Panc1 (cell line): ENCODE results near the gene TFG. TPM values are rescaled to one million over a fixed set of nuclear protein-coding genes. Genes with fewer than 3 reads are reported as not detected.

Experiments used
- ATAC-seq: fragments of 200-7000 bp; cut with Tn5 transposase; 2 replicates; pipeline ENCODE4 v1.9.1; 2020; ENCODE audit warnings: mild to moderate bottlenecking, moderate library complexity
- BruUV-seq: library from RNA; stranded (reverse); fragments of 400-500 nt; replicated peaks from 2 replicates; lab custom pipeline; 2021; lab: Mats Ljungman, UMichigan
- CTCF ChIA-PET: fragments of 300-600 bp; sonication (Branson Sonifier 250); formaldehyde crosslinking; loops from one replicate; lab custom pipeline; 2022; ENCODE audit warnings: antibody characterized with exemption; lab: Charles Lee
- POLR2A ChIA-PET: fragments of 300-600 bp; sonication (Branson Sonifier 250); formaldehyde crosslinking; loops from one replicate; lab custom pipeline; 2022; ENCODE audit warnings: antibody characterized with exemption; lab: Charles Lee
- DNase-seq: peaks from one replicate; pipeline ENCODE4 v3.0.0-alpha.2; 2010; ENCODE audit warnings: low read depth, low spot score
- H3K27ac ChIP-seq: 2 replicates; pipeline ENCODE4 v1.5.1; 2011; ENCODE audit warnings: mild to moderate bottlenecking, low read length, inconsistent platforms
- H3K27me3 ChIP-seq: fragments of 200-500 bp; sonication (Bioruptor generic); 2 replicates; pipeline ENCODE4 v1.6.0; 2014; ENCODE audit warnings: low read length, inconsistent platforms; ENCODE audit not compliant: control insufficient read depth, insufficient read depth
- H3K36me3 ChIP-seq: fragments of 200-500 bp; sonication (Bioruptor generic); 2 replicates; pipeline ENCODE4 v1.5.1; 2014; ENCODE audit warnings: inconsistent platforms, mild to moderate bottlenecking, low read length, moderate library complexity; ENCODE audit not compliant: control insufficient read depth, insufficient read depth
- H3K4me1 ChIP-seq: 2 replicates; pipeline ENCODE4 v1.5.1; 2011; ENCODE audit warnings: inconsistent platforms, mild to moderate bottlenecking, low read length, moderate library complexity; ENCODE audit not compliant: control insufficient read depth, insufficient read depth
- H3K4me3 ChIP-seq, 2 experiments: 2 replicates each; pipeline ENCODE4 v1.5.1; 2011 to 2012; ENCODE audit warnings: low read depth in 2 of 2, low read length in 2 of 2, mild to moderate bottlenecking in 2 of 2, inconsistent platforms in 1 of 2, moderate library complexity in 1 of 2
- H3K9me3 ChIP-seq: fragments of 200-500 bp; sonication (Bioruptor generic); 2 replicates; pipeline ENCODE4 v1.5.1; 2014; ENCODE audit warnings: low read depth, mild to moderate bottlenecking, inconsistent platforms, low read length, moderate library complexity; ENCODE audit not compliant: control insufficient read depth, insufficient read depth
- POLR2AphosphoS5 ChIP-seq: IDR thresholded peaks from 2 replicates; pipeline ENCODE4 v1.6.1; 2012; ENCODE audit warnings: mild to moderate bottlenecking, low read depth, low read length, moderate library complexity
- SIN3A ChIP-seq: IDR thresholded peaks from 2 replicates; pipeline ENCODE4 v1.6.1; 2012; ENCODE audit warnings: low read depth, mild to moderate bottlenecking, low read length, moderate library complexity, borderline replicate concordance; ENCODE audit not compliant: insufficient read depth
- TCF7L2 ChIP-seq: IDR thresholded peaks from 2 replicates; pipeline ENCODE4 v1.6.1; 2011; ENCODE audit warnings: mild to moderate bottlenecking, low read depth, low read length, inconsistent platforms
- in situ Hi-C: cut with HindIII; loops from 2 replicates; pipeline ENCODE4 v1.10.0; 2016; ENCODE audit warnings: low sequenced_read_pairs, low pct_unique_long_range_greater_than_20kb
- intact Hi-C: fragments of 100-400 bp; cut with micrococcal nuclease; formaldehyde crosslinking; loops from one replicate; pipeline ENCODE4 v1.10.0; 2022; ENCODE audit not compliant: unreplicated experiment
- total RNA-seq: library from RNA; stranded (reverse); gene quantifications from one replicate; pipeline ENCODE4 v1.2.1, GENCODE V29; 2021; ENCODE audit not compliant: unreplicated experiment
- TF ChIP-seq, protein P1 (sequence below), 2 experiments: IDR thresholded peaks; 2 replicates each; pipeline ENCODE4 v1.6.1; 2011 to 2012; ENCODE audit warnings: low read depth in 2 of 2, control low read depth in 1 of 2, low read length in 1 of 2, mild to moderate bottlenecking in 1 of 2, moderate library complexity in 1 of 2; ENCODE audit not compliant: insufficient read depth in 1 of 2
- TF ChIP-seq, protein P2 (sequence below): fragments of 450-650 bp; IDR thresholded peaks from 2 replicates; pipeline ENCODE4 v1.5.1; 2017; ENCODE audit warnings: mild to moderate bottlenecking

Gene TFG
- total RNA-seq, 1 experiment from 2014 or later = 159 TPM

DNA sequence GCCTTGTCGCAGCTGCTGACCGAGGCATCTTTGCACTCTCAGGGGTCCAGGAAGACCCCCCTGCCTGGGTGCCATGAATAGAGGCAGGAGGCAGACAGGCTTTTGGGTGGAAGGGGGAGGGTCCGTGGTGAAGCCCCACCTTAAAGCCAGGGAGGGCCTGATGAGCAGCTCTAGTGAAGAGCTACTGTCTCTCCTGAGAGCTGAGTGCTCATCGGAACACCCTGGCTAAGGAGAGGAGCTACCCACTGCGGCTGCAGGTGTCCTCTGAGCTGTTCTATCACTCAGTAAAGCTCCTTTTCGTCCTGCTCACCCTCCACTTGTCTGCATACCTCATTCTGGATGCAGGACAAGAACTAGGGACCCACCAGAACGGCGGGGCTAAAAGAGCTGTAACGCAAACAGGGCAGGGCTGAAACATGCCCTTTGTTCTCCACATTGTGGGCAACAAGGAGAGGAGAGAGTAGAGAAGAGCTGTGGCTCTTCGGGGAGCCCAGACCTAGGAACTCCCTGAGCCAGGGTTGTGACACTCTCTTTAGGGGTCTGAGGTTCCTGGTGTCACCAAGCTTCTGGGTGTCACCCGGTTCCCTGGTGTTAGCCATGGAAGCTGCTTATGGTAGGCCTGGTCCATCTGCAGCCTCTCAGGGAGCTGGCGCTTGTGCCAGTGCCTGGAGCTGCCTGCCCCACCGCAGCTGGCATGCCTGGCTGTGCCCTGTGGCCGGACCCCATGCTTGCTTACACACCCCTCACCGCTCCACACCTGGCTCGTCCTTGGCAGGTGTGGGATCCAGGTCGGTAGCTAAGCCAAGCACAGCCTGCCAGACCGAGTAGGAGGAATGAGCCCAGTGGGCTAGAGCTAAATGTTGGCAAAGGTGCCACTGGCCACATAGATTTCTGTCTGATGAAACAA lies 26.2 kb upstream of the TFG start:
- CTCF ChIA-PET = no interaction called here
- Histone ChIP-seq H3K9me3 (no peaks in the 10 kb centered on the region), H3K27ac (no peak overlapping the region), H3K4me3 (no peak overlapping the region), H3K4me1 (no peaks in the 10 kb centered on the region), H3K27me3 (no peaks in the 10 kb centered on the region), H3K36me3 (no peaks in the 10 kb centered on the region)
- intact Hi-C loops (no loop called here), in situ Hi-C loops (no loop called here)
- peak; percentile 70; the same call in 1 of the 2 replicates for ATAC-seq
- DNase-seq = no peak
- TF ChIP-seq, protein P1, sequence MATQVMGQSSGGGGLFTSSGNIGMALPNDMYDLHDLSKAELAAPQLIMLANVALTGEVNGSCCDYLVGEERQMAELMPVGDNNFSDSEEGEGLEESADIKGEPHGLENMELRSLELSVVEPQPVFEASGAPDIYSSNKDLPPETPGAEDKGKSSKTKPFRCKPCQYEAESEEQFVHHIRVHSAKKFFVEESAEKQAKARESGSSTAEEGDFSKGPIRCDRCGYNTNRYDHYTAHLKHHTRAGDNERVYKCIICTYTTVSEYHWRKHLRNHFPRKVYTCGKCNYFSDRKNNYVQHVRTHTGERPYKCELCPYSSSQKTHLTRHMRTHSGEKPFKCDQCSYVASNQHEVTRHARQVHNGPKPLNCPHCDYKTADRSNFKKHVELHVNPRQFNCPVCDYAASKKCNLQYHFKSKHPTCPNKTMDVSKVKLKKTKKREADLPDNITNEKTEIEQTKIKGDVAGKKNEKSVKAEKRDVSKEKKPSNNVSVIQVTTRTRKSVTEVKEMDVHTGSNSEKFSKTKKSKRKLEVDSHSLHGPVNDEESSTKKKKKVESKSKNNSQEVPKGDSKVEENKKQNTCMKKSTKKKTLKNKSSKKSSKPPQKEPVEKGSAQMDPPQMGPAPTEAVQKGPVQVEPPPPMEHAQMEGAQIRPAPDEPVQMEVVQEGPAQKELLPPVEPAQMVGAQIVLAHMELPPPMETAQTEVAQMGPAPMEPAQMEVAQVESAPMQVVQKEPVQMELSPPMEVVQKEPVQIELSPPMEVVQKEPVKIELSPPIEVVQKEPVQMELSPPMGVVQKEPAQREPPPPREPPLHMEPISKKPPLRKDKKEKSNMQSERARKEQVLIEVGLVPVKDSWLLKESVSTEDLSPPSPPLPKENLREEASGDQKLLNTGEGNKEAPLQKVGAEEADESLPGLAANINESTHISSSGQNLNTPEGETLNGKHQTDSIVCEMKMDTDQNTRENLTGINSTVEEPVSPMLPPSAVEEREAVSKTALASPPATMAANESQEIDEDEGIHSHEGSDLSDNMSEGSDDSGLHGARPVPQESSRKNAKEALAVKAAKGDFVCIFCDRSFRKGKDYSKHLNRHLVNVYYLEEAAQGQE (IDR thresholded peaks at IDR 0.05; ENCODE audit: insufficient read depth in 1 of 2, low read depth in 2 of 2, low read length in 1 of 2) = no peak
- no TSS peak for BruUV-seq
- POLR2A ChIA-PET = no interaction called here

DNA sequence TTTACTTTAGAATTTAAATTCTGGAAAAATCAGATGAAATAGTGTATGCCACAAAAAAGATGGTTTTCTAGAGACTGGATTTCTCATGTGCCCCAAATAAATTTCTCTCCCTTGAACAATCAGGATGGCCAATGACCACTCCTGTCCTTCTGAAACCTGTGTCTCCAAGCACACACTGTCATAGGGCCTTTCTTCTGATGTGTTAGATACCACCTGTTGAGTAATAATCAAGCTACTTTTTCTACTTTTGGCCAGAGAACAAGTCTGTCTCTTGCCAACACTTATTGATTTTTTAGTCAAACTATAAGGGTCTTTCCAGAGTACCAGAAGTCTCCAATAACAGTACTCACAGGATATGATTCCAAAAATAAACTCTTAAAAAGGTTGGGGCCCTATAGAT lies 16.1 kb upstream of the TFG start:
- Histone ChIP-seq H3K4me3 (no peak overlapping the region), H3K27ac (no peak overlapping the region), H3K36me3 (no peaks in the 10 kb centered on the region), H3K27me3 (peaks cover 19% of the 10 kb centered on the region; the same call in 1 of the 2 replicates), H3K9me3 (no peaks in the 10 kb centered on the region), H3K4me1 (no peaks in the 10 kb centered on the region)
- TF ChIP-seq SIN3A (no peak), TCF7L2 (no peak), POLR2AphosphoS5 (no peak)
- TF ChIP-seq, protein P2, sequence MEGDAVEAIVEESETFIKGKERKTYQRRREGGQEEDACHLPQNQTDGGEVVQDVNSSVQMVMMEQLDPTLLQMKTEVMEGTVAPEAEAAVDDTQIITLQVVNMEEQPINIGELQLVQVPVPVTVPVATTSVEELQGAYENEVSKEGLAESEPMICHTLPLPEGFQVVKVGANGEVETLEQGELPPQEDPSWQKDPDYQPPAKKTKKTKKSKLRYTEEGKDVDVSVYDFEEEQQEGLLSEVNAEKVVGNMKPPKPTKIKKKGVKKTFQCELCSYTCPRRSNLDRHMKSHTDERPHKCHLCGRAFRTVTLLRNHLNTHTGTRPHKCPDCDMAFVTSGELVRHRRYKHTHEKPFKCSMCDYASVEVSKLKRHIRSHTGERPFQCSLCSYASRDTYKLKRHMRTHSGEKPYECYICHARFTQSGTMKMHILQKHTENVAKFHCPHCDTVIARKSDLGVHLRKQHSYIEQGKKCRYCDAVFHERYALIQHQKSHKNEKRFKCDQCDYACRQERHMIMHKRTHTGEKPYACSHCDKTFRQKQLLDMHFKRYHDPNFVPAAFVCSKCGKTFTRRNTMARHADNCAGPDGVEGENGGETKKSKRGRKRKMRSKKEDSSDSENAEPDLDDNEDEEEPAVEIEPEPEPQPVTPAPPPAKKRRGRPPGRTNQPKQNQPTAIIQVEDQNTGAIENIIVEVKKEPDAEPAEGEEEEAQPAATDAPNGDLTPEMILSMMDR = no peak
- TF ChIP-seq, protein P1 (IDR thresholded peaks at IDR 0.05; ENCODE audit: insufficient read depth in 1 of 2, low read depth in 2 of 2, low read length in 1 of 2) = no peak
- ChIA-PET CTCF (no interaction called here), POLR2A (no interaction called here)
- in situ Hi-C loops = no loop called here
- no TSS peak for BruUV-seq
- no peak for DNase-seq
- intact Hi-C loops = no loop called here
- ATAC-seq = no peak
